PC-3 (cell line): ENCODE data around the gene AGTRAP. TPM values are rescaled to one million over a fixed set of nuclear protein-coding genes. Genes with fewer than 3 reads are reported as not detected.

Source experiments
- ATAC-seq: fragments of 200-7000 bp; cut with Tn5 transposase; 2 replicates; pipeline ENCODE4 v1.9.1; 2020; ENCODE audit warnings: mild to moderate bottlenecking, moderate library complexity
- BruUV-seq: library from RNA; stranded (reverse); fragments of 400-500 nt; replicated peaks from 2 replicates; lab custom pipeline; 2021; lab: Mats Ljungman, UMichigan
- CTCF ChIA-PET: fragments of 300-600 bp; sonication (Branson Sonifier 250); formaldehyde crosslinking; loops from one replicate; lab custom pipeline; 2022; ENCODE audit warnings: antibody characterized with exemption; lab: Charles Lee
- POLR2A ChIA-PET: fragments of 300-600 bp; sonication (Branson Sonifier 250); formaldehyde crosslinking; loops from one replicate; lab custom pipeline; 2022; ENCODE audit warnings: antibody characterized with exemption; ENCODE audit not compliant: unreplicated experiment; lab: Charles Lee
- DNase-seq: peaks from one replicate; pipeline ENCODE4 v3.0.0-alpha.2; 2015
- H2AFZ ChIP-seq: fragments of 300-600 bp; sonication (generic); 2 replicates; pipeline ENCODE4 v1.6.0; 2016; ENCODE audit warnings: antibody characterized with exemption, low read length
- H3F3A ChIP-seq: fragments of 300-600 bp; sonication (generic); one replicate; pipeline ENCODE4 v1.6.0; 2017; ENCODE audit warnings: antibody characterized with exemption, low read length, control low read depth, mild to moderate bottlenecking; ENCODE audit not compliant: unreplicated experiment
- H3K27ac ChIP-seq: fragments of 300-600 bp; sonication (generic); 2 replicates; pipeline ENCODE4 v1.5.1; 2016; ENCODE audit warnings: mild to moderate bottlenecking, low read length
- H3K27me3 ChIP-seq: fragments of 300-600 bp; sonication (generic); 2 replicates; pipeline ENCODE4 v1.6.1; 2016; ENCODE audit warnings: low read length, mixed read lengths
- H3K36me3 ChIP-seq: fragments of 300-600 bp; sonication (generic); 2 replicates; pipeline ENCODE4 v1.6.1; 2016; ENCODE audit warnings: low read depth, mixed run types, low read length, mixed read lengths
- H3K4me1 ChIP-seq: fragments of 300-600 bp; sonication (generic); 2 replicates; pipeline ENCODE4 v1.5.1; 2016; ENCODE audit warnings: low read length; ENCODE audit not compliant: insufficient read depth
- H3K4me2 ChIP-seq: fragments of 300-600 bp; sonication (generic); 2 replicates; pipeline ENCODE4 v1.6.0; 2016; ENCODE audit warnings: low read length
- H3K4me3 ChIP-seq: fragments of 300-600 bp; sonication (generic); 2 replicates; pipeline ENCODE4 v1.5.1; 2016; ENCODE audit warnings: mild to moderate bottlenecking, low read length, mixed read lengths
- H3K79me2 ChIP-seq: fragments of 300-600 bp; sonication (generic); 2 replicates; pipeline ENCODE4 v1.6.1; 2017; ENCODE audit warnings: low read length, mixed read lengths
- H3K9ac ChIP-seq: fragments of 300-600 bp; sonication (generic); 2 replicates; pipeline ENCODE4 v1.6.0; 2016; ENCODE audit warnings: mild to moderate bottlenecking, low read length
- H3K9me2 ChIP-seq: fragments of 300-600 bp; sonication (generic); replicated peaks from 2 replicates; pipeline ENCODE4 v1.6.1; 2016; ENCODE audit warnings: mixed run types, low read length, mixed read lengths
- H3K9me3 ChIP-seq: fragments of 300-600 bp; sonication (generic); 2 replicates; pipeline ENCODE4 v1.6.1; 2016; ENCODE audit warnings: low read length, mixed read lengths
- H4K20me1 ChIP-seq: fragments of 300-600 bp; sonication (generic); 2 replicates; pipeline ENCODE4 v1.6.1; 2016; ENCODE audit warnings: low read length, mixed read lengths
- CTCF ChIP-seq: fragments of 300-600 bp; sonication (generic); conservative IDR thresholded peaks from 2 replicates; pipeline ENCODE4 v1.5.1; 2017; ENCODE audit warnings: antibody characterized with exemption, low read depth, mild to moderate bottlenecking, low read length
- EZH2 ChIP-seq: fragments of 300-600 bp; sonication (generic); IDR thresholded peaks from one replicate; pipeline ENCODE4 v1.6.1; 2017; ENCODE audit warnings: antibody characterized with exemption, mild to moderate bottlenecking, low read length; ENCODE audit not compliant: unreplicated experiment
- EZH2phosphoT487 ChIP-seq: fragments of 300-600 bp; sonication (generic); IDR thresholded peaks from 2 replicates; pipeline ENCODE4 v1.6.1; 2018; ENCODE audit warnings: mild to moderate bottlenecking, antibody characterized with exemption, low read length, borderline replicate concordance
- intact Hi-C: fragments of 100-400 bp; cut with micrococcal nuclease; formaldehyde crosslinking; loops from 2 replicates; pipeline ENCODE4 v1.9.0; 2023
- total RNA-seq: library from RNA; depleted of rRNA; stranded (reverse); fragments of >200 nt; gene quantifications from 2 replicates; pipeline ENCODE4 v1.2.3, GENCODE V29; 2014

Gene AGTRAP
- total RNA-seq, 1 experiment from 2014 or later = 73.5 TPM

DNA sequence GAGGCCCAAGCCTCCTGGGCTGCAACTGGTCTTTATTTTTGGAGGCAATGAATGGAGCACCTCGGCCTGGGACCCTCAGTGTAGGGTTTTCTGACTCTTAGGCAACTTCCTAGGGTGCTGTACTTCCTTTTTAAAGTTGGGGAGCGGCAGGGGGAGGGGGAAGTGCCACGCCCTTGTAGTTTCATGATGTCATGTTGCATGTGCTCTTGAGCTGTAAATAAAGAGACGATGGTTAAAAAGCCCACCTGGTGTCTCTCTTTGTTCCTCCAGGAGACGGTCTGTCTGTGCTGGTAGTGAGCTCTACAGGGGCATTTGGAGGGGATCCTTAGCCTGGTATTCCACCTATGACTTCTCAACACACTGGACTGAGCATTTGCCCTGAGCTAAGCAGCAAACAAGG lies 10.3 kb upstream of the AGTRAP start:
- CTCF ChIA-PET = no interaction called here
- no peaks in the 10 kb centered on the region for H3K27me3 ChIP-seq
- no peaks in the 10 kb centered on the region for H3F3A ChIP-seq
- POLR2A ChIA-PET = no interaction called here
- no peak overlapping the region for H3K4me3 ChIP-seq
- no peaks in the 10 kb centered on the region for H3K9me3 ChIP-seq
- H3K79me2 ChIP-seq = no peaks in the 10 kb centered on the region
- no peak overlapping the region for H3K9ac ChIP-seq
- TF ChIP-seq EZH2 = no peak
- no peak for TF ChIP-seq EZH2phosphoT487
- TF ChIP-seq CTCF = no peak
- H2AFZ ChIP-seq = no peak overlapping the region
- H3K9me2 ChIP-seq = no peaks in the 10 kb centered on the region
- intact Hi-C loops = no loop called here
- DNase-seq (no peak), ATAC-seq (no peak)
- H3K36me3 ChIP-seq = no peaks in the 10 kb centered on the region
- no peak overlapping the region for H3K27ac ChIP-seq
- no peaks in the 10 kb centered on the region for H4K20me1 ChIP-seq
- H3K4me2 ChIP-seq = no peak overlapping the region
- H3K4me1 ChIP-seq = peaks cover 6% of the 10 kb centered on the region; the same call in 1 of the 2 replicates
- BruUV-seq = no TSS peak

GRCh38 chr1:11727119-11727518 lies 8.8 kb upstream of the AGTRAP start:
- DNase-seq (no peak), ATAC-seq (no peak)
- Histone ChIP-seq H3K79me2 (no peaks in the 10 kb centered on the region), H3K9me3 (no peaks in the 10 kb centered on the region), H3K4me1 (peaks cover 7% of the 10 kb centered on the region; the same call in 1 of the 2 replicates), H3K9me2 (no peaks in the 10 kb centered on the region), H2AFZ (no peak overlapping the region), H3K27me3 (no peaks in the 10 kb centered on the region), H3K4me3 (no peak overlapping the region), H3K4me2 (no peak overlapping the region), H3F3A (no peaks in the 10 kb centered on the region), H4K20me1 (no peaks in the 10 kb centered on the region), H3K27ac (no peak overlapping the region), H3K36me3 (no peaks in the 10 kb centered on the region), H3K9ac (no peak overlapping the region)
- CTCF ChIA-PET = no interaction called here
- TF ChIP-seq CTCF (no peak), EZH2phosphoT487 (no peak), EZH2 (no peak)
- intact Hi-C loops = no loop called here
- POLR2A ChIA-PET = no interaction called here
- BruUV-seq = no TSS peak

GRCh38 chr1:11728126-11728806 lies 7.7 kb upstream of the AGTRAP start:
- intact Hi-C loops = no loop called here
- no peak overlapping the region for H3K4me3 ChIP-seq
- H3K27me3 ChIP-seq = no peaks in the 10 kb centered on the region
- no peak overlapping the region for H2AFZ ChIP-seq
- H3K4me1 ChIP-seq = peaks cover 7% of the 10 kb centered on the region; the same call in 1 of the 2 replicates
- CTCF ChIA-PET = no interaction called here
- H3F3A ChIP-seq = no peaks in the 10 kb centered on the region
- no peaks in the 10 kb centered on the region for H3K9me3 ChIP-seq
- DNase-seq (peak; percentile 49), ATAC-seq (peak; percentile 31)
- H4K20me1 ChIP-seq = no peaks in the 10 kb centered on the region
- H3K9ac ChIP-seq = no peak overlapping the region
- BruUV-seq = no TSS peak
- POLR2A ChIA-PET = no interaction called here
- no peak overlapping the region for H3K27ac ChIP-seq
- no peaks in the 10 kb centered on the region for H3K9me2 ChIP-seq
- no peaks in the 10 kb centered on the region for H3K79me2 ChIP-seq
- no peak for TF ChIP-seq CTCF
- no peak for TF ChIP-seq EZH2phosphoT487
- TF ChIP-seq EZH2 = no peak
- H3K36me3 ChIP-seq = no peaks in the 10 kb centered on the region
- H3K4me2 ChIP-seq = no peak overlapping the region
